H1 (cell line): ENCODE results near the gene ACLY. TPM values are rescaled to one million over a fixed set of nuclear protein-coding genes. Genes with fewer than 3 reads are reported as not detected.

Experiments used
- CTCF ChIA-PET: fragments of 300-600 bp; sonication (Branson Sonifier 250); formaldehyde crosslinking; loops from one replicate; lab custom pipeline; 2021; ENCODE audit not compliant: partially characterized antibody; lab: Charles Lee
- POLR2A ChIA-PET: fragments of 300-600 bp; sonication (Branson Sonifier 250); formaldehyde crosslinking; loops from one replicate; lab custom pipeline; 2021; ENCODE audit warnings: inconsistent platforms; ENCODE audit not compliant: partially characterized antibody; lab: Charles Lee
- DNase-seq, 2 experiments: peaks; one replicate each; pipeline versions ENCODE4 v3.0.0 to v3.0.0-alpha.2; 2010 to 2022; ENCODE audit warnings: low spot score in 2 of 2, low read depth in 1 of 2, mixed read lengths in 1 of 2
- FAIRE-seq: peaks from 2 replicates; lab custom pipeline; 2011; peaks lifted over from hg19 to GRCh38; lab: Jason Lieb, UNC
- H2AFZ ChIP-seq: 2 replicates; pipeline ENCODE4 v1.8.1; 2012; ENCODE audit warnings: low read length, inconsistent platforms
- H2AK5ac ChIP-seq: 2 replicates; pipeline ENCODE4 v1.6.1; 2013; ENCODE audit warnings: low read depth, low read length
- H2BK120ac ChIP-seq: replicated peaks from 2 replicates; pipeline ENCODE3; 2013; ENCODE audit warnings: low read depth, low read length, inconsistent platforms
- H2BK12ac ChIP-seq: 2 replicates; pipeline ENCODE4 v1.6.1; 2013; ENCODE audit warnings: low read depth, low read length
- H2BK15ac ChIP-seq: 2 replicates; pipeline ENCODE4 v1.6.1; 2013; ENCODE audit warnings: low read length
- H2BK20ac ChIP-seq: 2 replicates; pipeline ENCODE4 v1.6.1; 2013; ENCODE audit warnings: low read length
- H2BK5ac ChIP-seq: 2 replicates; pipeline ENCODE4 v1.6.1; 2013; ENCODE audit warnings: low read depth, low read length
- H3K14ac ChIP-seq: 2 replicates; pipeline ENCODE4 v1.6.1; 2013; ENCODE audit warnings: inconsistent platforms; ENCODE audit not compliant: insufficient read length
- H3K18ac ChIP-seq: 2 replicates; pipeline ENCODE4 v1.6.1; 2013; ENCODE audit warnings: low read length; ENCODE audit errors: extremely low read depth
- H3K23ac ChIP-seq: 2 replicates; pipeline ENCODE4 v1.6.1; 2013; ENCODE audit warnings: inconsistent platforms; ENCODE audit not compliant: insufficient read length
- H3K23me2 ChIP-seq: 2 replicates; pipeline ENCODE4 v1.6.1; 2013; ENCODE audit warnings: low read depth, low read length
- H3K27ac ChIP-seq: 2 replicates; pipeline ENCODE4 v1.6.1; 2011; ENCODE audit warnings: low read depth, low read length, inconsistent platforms
- H3K27me3 ChIP-seq, 4 experiments: replicated peaks in 1 of 4; 1 replicate in 1 of 4; 2 replicates in 3 of 4; pipeline versions ENCODE4 v1.6.1 to v1.8.1; 2011 to 2013; ENCODE audit warnings: low read length in 3 of 4, mild to moderate bottlenecking in 3 of 4, inconsistent platforms in 2 of 4, mixed read lengths in 2 of 4, moderate library complexity in 1 of 4; ENCODE audit not compliant: control insufficient read depth in 3 of 4, insufficient read depth in 3 of 4; ENCODE audit errors: extremely low read depth in 1 of 4
- H3K36me3 ChIP-seq, 4 experiments: 2 replicates each; pipeline versions ENCODE4 v1.6.1 to v1.8.1; 2011 to 2013; ENCODE audit warnings: mild to moderate bottlenecking in 4 of 4, low read length in 3 of 4, moderate library complexity in 2 of 4, control low read depth in 1 of 4, inconsistent platforms in 1 of 4; ENCODE audit not compliant: insufficient read depth in 4 of 4, control insufficient read depth in 2 of 4
- H3K4ac ChIP-seq: replicated peaks from 2 replicates; pipeline ENCODE3; 2013; ENCODE audit warnings: low read length, low read depth, mixed read lengths, inconsistent platforms; ENCODE audit not compliant: insufficient read length
- H3K4me1 ChIP-seq, 4 experiments: replicated peaks in 1 of 4; 1 replicate in 1 of 4; 2 replicates in 3 of 4; pipeline versions ENCODE4 v1.6.1 to v1.8.1; 2011 to 2013; ENCODE audit warnings: low read length in 3 of 4, inconsistent platforms in 2 of 4, mixed read lengths in 1 of 4; ENCODE audit not compliant: insufficient read depth in 4 of 4, control insufficient read depth in 3 of 4
- H3K4me2 ChIP-seq, 2 experiments: 2 replicates each; pipeline versions ENCODE4 v1.6.1 to v1.8.1; 2011 to 2013; ENCODE audit warnings: low read depth in 2 of 2, low read length in 2 of 2, control low read depth in 1 of 2, inconsistent platforms in 1 of 2, mild to moderate bottlenecking in 1 of 2; ENCODE audit not compliant: insufficient read depth in 1 of 2
- H3K4me3 ChIP-seq, 4 experiments: fragments of 200-600, 300-600 bp in 1 of 4; sonication (generic), shearing (Covaris generic), sonication (Bioruptor Twin) in 1 of 4; 2 replicates each; pipeline versions ENCODE4 v1.5.1 to v1.8.1; 2011 to 2016; ENCODE audit warnings: low read length in 4 of 4, low read depth in 3 of 4, control low read depth in 2 of 4, inconsistent platforms in 2 of 4, mild to moderate bottlenecking in 2 of 4, mixed read lengths in 1 of 4, moderate library complexity in 1 of 4; ENCODE audit not compliant: insufficient read depth in 2 of 4; ENCODE audit errors: extremely low read depth in 1 of 4
- H3K56ac ChIP-seq: replicated peaks from 2 replicates; pipeline ENCODE3; 2013; ENCODE audit warnings: low read depth, mild to moderate bottlenecking, mixed read lengths, low read length, inconsistent platforms; ENCODE audit not compliant: insufficient read length
- H3K79me1 ChIP-seq: 2 replicates; pipeline ENCODE4 v1.6.1; 2013; ENCODE audit warnings: low read depth, low read length, control low read depth
- H3K79me2 ChIP-seq, 2 experiments: 2 replicates each; pipeline versions ENCODE4 v1.6.1 to v1.8.1; 2012 to 2013; ENCODE audit warnings: low read length in 2 of 2, mild to moderate bottlenecking in 2 of 2, inconsistent platforms in 1 of 2; ENCODE audit not compliant: insufficient read depth in 2 of 2, control insufficient read depth in 1 of 2
- H3K9ac ChIP-seq, 4 experiments: replicated peaks in 1 of 4; 1 replicate in 1 of 4; 2 replicates in 3 of 4; pipeline versions ENCODE4 v1.6.1 to v1.8.1; 2011 to 2013; ENCODE audit warnings: low read depth in 3 of 4, low read length in 3 of 4, control low read depth in 2 of 4, mild to moderate bottlenecking in 2 of 4, moderate library complexity in 2 of 4, inconsistent platforms in 1 of 4; ENCODE audit errors: extremely low read depth in 1 of 4
- H3K9me3 ChIP-seq, 2 experiments: 2 replicates each; pipeline versions ENCODE4 v1.6.1 to v1.8.1; 2012 to 2013; ENCODE audit warnings: mild to moderate bottlenecking in 2 of 2, moderate library complexity in 2 of 2, control low read depth in 1 of 2, inconsistent platforms in 1 of 2, low read depth in 1 of 2, low read length in 1 of 2, mixed read lengths in 1 of 2; ENCODE audit not compliant: insufficient read depth in 2 of 2
- H4K20me1 ChIP-seq, 2 experiments: replicated peaks in 1 of 2; 2 replicates each; pipeline versions ENCODE3 to v1.8.1; 2011 to 2013; ENCODE audit warnings: inconsistent platforms in 2 of 2, low read length in 2 of 2, mild to moderate bottlenecking in 1 of 2; ENCODE audit not compliant: insufficient read depth in 2 of 2, control insufficient read depth in 1 of 2
- H4K5ac ChIP-seq: 2 replicates; pipeline ENCODE4 v1.6.1; 2013; ENCODE audit warnings: low read length, low read depth, mixed read lengths, inconsistent platforms; ENCODE audit not compliant: insufficient read length
- H4K8ac ChIP-seq: 2 replicates; pipeline ENCODE4 v1.8.0; 2013; ENCODE audit warnings: mild to moderate bottlenecking, moderate library complexity, low read length, inconsistent platforms; ENCODE audit not compliant: insufficient read depth; ENCODE audit errors: extremely low read depth
- H4K91ac ChIP-seq: replicated peaks from 2 replicates; pipeline ENCODE3; 2013; ENCODE audit warnings: low read length, mixed read lengths, inconsistent platforms; ENCODE audit not compliant: insufficient read length
- EP300 ChIP-seq, 2 experiments: IDR thresholded peaks; 1 replicate in 1 of 2; 2 replicates in 1 of 2; pipeline ENCODE4 v1.6.1; 2011 to 2012; ENCODE audit warnings: low read depth in 2 of 2, low read length in 2 of 2, mild to moderate bottlenecking in 2 of 2, borderline replicate concordance in 1 of 2, inconsistent platforms in 1 of 2, moderate library complexity in 1 of 2
- RAD21 ChIP-seq, 2 experiments: IDR thresholded peaks in 1 of 2; conservative IDR thresholded peaks in 1 of 2; 2 replicates each; pipeline ENCODE4 v1.6.1; 2011; ENCODE audit warnings: low read depth in 2 of 2, low read length in 2 of 2, improper control_type of control experiment in 1 of 2, inconsistent platforms in 1 of 2, mild to moderate bottlenecking in 1 of 2, moderate library complexity in 1 of 2
- WGBS, 2 experiments: shearing (Covaris generic) in 1 of 2; methylation state at CpG; one replicate each; pipeline versions ENCODE4 v1.1.6 to v1.1.7; 2013 to 2015; ENCODE audit warnings: low lambda C conversion rate in 2 of 2, mixed read lengths in 2 of 2, inconsistent platforms in 1 of 2, low coverage in 1 of 2, missing lambda C conversion rate in 1 of 2; ENCODE audit not compliant: insufficient replicate concordance in 2 of 2, insufficient coverage in 1 of 2, insufficient read length in 1 of 2; ENCODE audit errors: extremely low coverage in 1 of 2, missing lambda C conversion rate in 1 of 2; 5-methylcytosine and 5-hydroxymethylcytosine counted together
- polyA plus RNA-seq, 7 experiments: library from polyadenylated mRNA; depleted of rRNA in 3 of 7; stranded (reverse) in 5 of 7; unstranded in 2 of 7; fragments of >200 nt in 5 of 7; fragments of 200-250 nt in 2 of 7; gene quantifications; 1 replicate in 5 of 7; 2 replicates in 1 of 7; 4 replicates in 1 of 7; pipeline versions ENCODE4 v1.2.1 to v1.2.3, GENCODE V29; 2011 to 2013; ENCODE audit warnings: missing spikeins in 2 of 7, mixed read lengths in 2 of 7
- total RNA-seq: library from RNA; stranded (reverse); fragmentation: NEBNext Ultra II Directional; extraction: Animal tissue kit (Norgen Biotek cat#: 25700); gene quantifications from 2 replicates; pipeline ENCODE4 v1.2.1, GENCODE V29; 2021
- TF ChIP-seq, protein P1 (sequence below), 3 experiments: IDR thresholded peaks; 1 replicate in 2 of 3; 2 replicates in 1 of 3; pipeline versions ENCODE4 v1.5.1 to v1.6.1; 2011; ENCODE audit warnings: low read length in 3 of 3, mild to moderate bottlenecking in 3 of 3, inconsistent platforms in 2 of 3, low read depth in 1 of 3, moderate library complexity in 1 of 3; ENCODE audit not compliant: insufficient read depth in 1 of 3; ENCODE audit errors: control extremely low read depth in 1 of 3

ACLY gene
- total and polyA plus RNA-seq, 2 of the 8 experiments (the other 6 are each of a cell fraction or from before 2014, with no cell fraction given): 167 to 393 TPM

DNA sequence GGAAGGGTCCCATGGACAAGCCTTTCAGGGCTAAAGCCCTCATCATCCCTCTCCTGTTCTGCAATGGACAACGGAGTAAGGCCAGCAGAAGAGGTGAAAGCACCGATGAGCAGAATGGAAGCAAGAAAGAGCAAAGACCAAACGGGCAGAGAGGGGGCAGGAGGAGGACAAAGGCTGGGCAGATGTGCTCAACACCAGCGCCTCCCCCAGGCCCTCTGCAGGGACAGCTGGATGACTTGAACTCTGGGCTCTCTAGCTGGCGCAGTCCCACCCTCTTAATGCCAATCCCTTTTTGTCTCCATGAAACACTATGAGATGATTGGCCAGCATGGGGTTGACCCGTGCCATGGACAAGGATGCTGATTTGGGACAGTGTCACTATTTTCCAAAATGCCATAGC is 22.0 kb downstream of the ACLY start:
- FAIRE-seq (no peak), DNase-seq (no peak)
- H2BK15ac ChIP-seq: no peak overlapping the region
- no peak overlapping the region for H4K5ac ChIP-seq
- no peaks in the 10 kb centered on the region for H3K23me2 ChIP-seq
- H4K91ac ChIP-seq: no peak overlapping the region
- no peak overlapping the region for H3K4ac ChIP-seq
- H3K27me3 ChIP-seq: no peaks in the 10 kb centered on the region
- H2BK5ac ChIP-seq: no peak overlapping the region
- peaks cover 10 to 20% of the 10 kb centered on the region in 2 experiments for H4K20me1 ChIP-seq
- H3K14ac ChIP-seq: no peak overlapping the region
- H3K4me3 ChIP-seq: no peak overlapping the region
- ChIA-PET POLR2A (interaction anchor here (2.1 to 6.0 kb wide), 2 partner anchors 12 to 18 kb away, joined by 9 to 33 read pairs; no protein-coding TSS in a partner anchor), CTCF (interaction anchor here (0.6 to 1.4 kb wide), 3 partner anchors 8 to 461 kb away, joined by 3 to 4 read pairs (median 3); no protein-coding TSS in a partner anchor)
- 91% methylated on average over 6 of the region's 6 CpGs; no CpG with 5 or more reads in 1 of the 2 experiments for WGBS, 2 experiments
- no peak overlapping the region for H3K27ac ChIP-seq
- H3K4me2 ChIP-seq: no peak overlapping the region
- H2AFZ ChIP-seq: no peak overlapping the region
- no peak overlapping the region for H2BK120ac ChIP-seq
- H3K23ac ChIP-seq: no peak overlapping the region
- H3K79me2 ChIP-seq: no peaks in the 10 kb centered on the region; a peak in 1 of 4 replicates
- no peaks in the 10 kb centered on the region for H3K9me3 ChIP-seq
- no peak overlapping the region for H3K18ac ChIP-seq
- H3K56ac ChIP-seq: no peak overlapping the region
- H3K4me1 ChIP-seq: no peaks in the 10 kb centered on the region
- no peak overlapping the region for H2BK12ac ChIP-seq
- H3K79me1 ChIP-seq: peaks cover 3% of the 10 kb centered on the region
- no peak overlapping the region for H2BK20ac ChIP-seq
- H4K8ac ChIP-seq: no peak overlapping the region
- TF ChIP-seq EP300 (IDR thresholded peaks at IDR 0.05; ENCODE audit: borderline replicate concordance in 1 of 2, low read depth in 2 of 2, low read length in 2 of 2) (no peak), RAD21 (IDR thresholded peaks at IDR 0.05 in 1 of 2, conservative IDR thresholded peaks at IDR 0.05 in 1 of 2; ENCODE audit: low read depth in 2 of 2, low read length in 2 of 2) (peak; percentile 20 to 41; a peak in 3 of 4 replicates)
- TF ChIP-seq, protein P1, sequence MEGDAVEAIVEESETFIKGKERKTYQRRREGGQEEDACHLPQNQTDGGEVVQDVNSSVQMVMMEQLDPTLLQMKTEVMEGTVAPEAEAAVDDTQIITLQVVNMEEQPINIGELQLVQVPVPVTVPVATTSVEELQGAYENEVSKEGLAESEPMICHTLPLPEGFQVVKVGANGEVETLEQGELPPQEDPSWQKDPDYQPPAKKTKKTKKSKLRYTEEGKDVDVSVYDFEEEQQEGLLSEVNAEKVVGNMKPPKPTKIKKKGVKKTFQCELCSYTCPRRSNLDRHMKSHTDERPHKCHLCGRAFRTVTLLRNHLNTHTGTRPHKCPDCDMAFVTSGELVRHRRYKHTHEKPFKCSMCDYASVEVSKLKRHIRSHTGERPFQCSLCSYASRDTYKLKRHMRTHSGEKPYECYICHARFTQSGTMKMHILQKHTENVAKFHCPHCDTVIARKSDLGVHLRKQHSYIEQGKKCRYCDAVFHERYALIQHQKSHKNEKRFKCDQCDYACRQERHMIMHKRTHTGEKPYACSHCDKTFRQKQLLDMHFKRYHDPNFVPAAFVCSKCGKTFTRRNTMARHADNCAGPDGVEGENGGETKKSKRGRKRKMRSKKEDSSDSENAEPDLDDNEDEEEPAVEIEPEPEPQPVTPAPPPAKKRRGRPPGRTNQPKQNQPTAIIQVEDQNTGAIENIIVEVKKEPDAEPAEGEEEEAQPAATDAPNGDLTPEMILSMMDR (IDR thresholded peaks at IDR 0.05; ENCODE audit: control extremely low read depth in 1 of 3, insufficient read depth in 1 of 3, low read depth in 1 of 3, low read length in 3 of 3): peak; percentile 33 to 62 (median 51)
- TF ChIP-seq, all 59 proteins: peak for 2
- Histone ChIP-seq H3K36me3 (peaks cover 42 to 97% (median 83%) of the 10 kb centered on the region in 4 experiments), H3K9ac (no peak overlapping the region), H2AK5ac (no peak overlapping the region)
